ENCODE data around the gene KAT6B. TPM values are rescaled to one million over a fixed set of nuclear protein-coding genes. Genes with fewer than 3 reads are reported as not detected.

The KAT6B gene
- total and polyA plus RNA-seq, 2 donors (not counting 1 experiment from before 2014, with no cell fraction given), result 3.9 to 37.8 TPM

GRCh38 chr10:75014516-75015230 is 188.3 kb downstream of the KAT6B start:
- Histone ChIP-seq H3K27me3 (ENCODE audit: control insufficient read depth, insufficient read depth, low read length) (no peaks in the 10 kb centered on the region), H3K36me3 (ENCODE audit: control insufficient read depth, insufficient read depth, low read length) (no peaks in the 10 kb centered on the region), H3K9ac (ENCODE audit: insufficient read depth, low read length) (no peak overlapping the region), H3K4me2 (ENCODE audit: extremely low read depth, insufficient read depth, low read length) (no peak overlapping the region), H3K9me3 (ENCODE audit: control insufficient read depth, insufficient read depth, low read depth, low read length) (no peaks in the 10 kb centered on the region), H4K20me1 (ENCODE audit: control insufficient read depth, extremely low read depth, insufficient read depth, low read length) (no peaks in the 10 kb centered on the region), H3K79me2 (ENCODE audit: control insufficient read depth, insufficient read depth, low read length) (no peaks in the 10 kb centered on the region), H3K27ac (ENCODE audit: insufficient read depth, low read length) (no peak overlapping the region), H3K4me3 (replicated peaks in 1 of 4; ENCODE audit: control extremely low read depth in 1 of 4, insufficient read depth in 1 of 4, low read depth in 3 of 4, low read length in 4 of 4) (no peak overlapping the region), H2AFZ (ENCODE audit: low read length) (no peak overlapping the region), H3K4me1 (ENCODE audit: control insufficient read depth, extremely low read depth, insufficient read depth, low read length) (no peaks in the 10 kb centered on the region)
- TF ChIP-seq EZH2 (IDR thresholded peaks at IDR 0.05; ENCODE audit: low read length, missing control alignments), result no peak
- no peak for TF ChIP-seq CTCF (conservative IDR thresholded peaks at IDR 0.05 in 1 of 2, IDR thresholded peaks at IDR 0.05 in 1 of 2; ENCODE audit: low read depth in 1 of 2, low read length in 2 of 2)
- DNase-seq (ENCODE audit: low read depth in 2 of 2), result no peak

- H3K36me3 ChIP-seq (ENCODE audit: control insufficient read depth, insufficient read depth, low read length), result no peaks in the 10 kb centered on the region
Observed at GRCh38 chr10:75015442-75015841, 189.0 kb downstream of the KAT6B start.

GRCh38 chr10:75016325-75016724 is 189.9 kb downstream of the KAT6B start:
- Histone ChIP-seq H3K27ac (ENCODE audit: insufficient read depth, low read length) (no peak overlapping the region), H4K20me1 (ENCODE audit: control insufficient read depth, extremely low read depth, insufficient read depth, low read length) (no peaks in the 10 kb centered on the region), H3K4me2 (ENCODE audit: extremely low read depth, insufficient read depth, low read length) (no peak overlapping the region), H3K27me3 (ENCODE audit: control insufficient read depth, insufficient read depth, low read length) (no peaks in the 10 kb centered on the region), H3K4me1 (ENCODE audit: control insufficient read depth, extremely low read depth, insufficient read depth, low read length) (no peaks in the 10 kb centered on the region), H3K9me3 (ENCODE audit: control insufficient read depth, insufficient read depth, low read depth, low read length) (no peaks in the 10 kb centered on the region), H2AFZ (ENCODE audit: low read length) (no peak overlapping the region), H3K9ac (ENCODE audit: insufficient read depth, low read length) (no peak overlapping the region), H3K4me3 (replicated peaks in 1 of 4; ENCODE audit: control extremely low read depth in 1 of 4, insufficient read depth in 1 of 4, low read depth in 3 of 4, low read length in 4 of 4) (no peak overlapping the region), H3K36me3 (ENCODE audit: control insufficient read depth, insufficient read depth, low read length) (no peaks in the 10 kb centered on the region), H3K79me2 (ENCODE audit: control insufficient read depth, insufficient read depth, low read length) (no peaks in the 10 kb centered on the region)
- DNase-seq (ENCODE audit: low read depth in 2 of 2), result peak in 1 of 2 donors; percentile 14
- TF ChIP-seq CTCF (conservative IDR thresholded peaks at IDR 0.05 in 1 of 2, IDR thresholded peaks at IDR 0.05 in 1 of 2; ENCODE audit: low read depth in 1 of 2, low read length in 2 of 2), result no peak
- TF ChIP-seq EZH2 (IDR thresholded peaks at IDR 0.05; ENCODE audit: low read length, missing control alignments), result no peak

More at GRCh38 chr10:75015442-75015841, 189.0 kb downstream of the KAT6B start:
- H3K4me3 ChIP-seq (replicated peaks in 1 of 4; ENCODE audit: control extremely low read depth in 1 of 4, insufficient read depth in 1 of 4, low read depth in 3 of 4, low read length in 4 of 4), result no peak overlapping the region
- no peak overlapping the region for H3K9ac ChIP-seq (ENCODE audit: insufficient read depth, low read length)
- H3K9me3 ChIP-seq (ENCODE audit: control insufficient read depth, insufficient read depth, low read depth, low read length), result no peaks in the 10 kb centered on the region
- H3K4me2 ChIP-seq (ENCODE audit: extremely low read depth, insufficient read depth, low read length), result no peak overlapping the region
- H2AFZ ChIP-seq (ENCODE audit: low read length), result no peak overlapping the region
- H3K79me2 ChIP-seq (ENCODE audit: control insufficient read depth, insufficient read depth, low read length), result no peaks in the 10 kb centered on the region
- no peak overlapping the region for H3K27ac ChIP-seq (ENCODE audit: insufficient read depth, low read length)
- TF ChIP-seq EZH2 (IDR thresholded peaks at IDR 0.05; ENCODE audit: low read length, missing control alignments) (no peak), CTCF (conservative IDR thresholded peaks at IDR 0.05 in 1 of 2, IDR thresholded peaks at IDR 0.05 in 1 of 2; ENCODE audit: low read depth in 1 of 2, low read length in 2 of 2) (no peak)
- H3K27me3 ChIP-seq (ENCODE audit: control insufficient read depth, insufficient read depth, low read length), result no peaks in the 10 kb centered on the region
- no peak for DNase-seq (ENCODE audit: low read depth in 2 of 2)
- H4K20me1 ChIP-seq (ENCODE audit: control insufficient read depth, extremely low read depth, insufficient read depth, low read length), result no peaks in the 10 kb centered on the region
- no peaks in the 10 kb centered on the region for H3K4me1 ChIP-seq (ENCODE audit: control insufficient read depth, extremely low read depth, insufficient read depth, low read length)

Measured in fibroblast of lung (primary cell).